Loucy (cell line): ENCODE data around the gene CASQ2.

Experiments used
- EZH2phosphoT487 ChIP-seq: fragments of 200-600 bp; IDR thresholded peaks from 2 replicates; pipeline ENCODE4 v1.6.1; 2018; ENCODE audit warnings: antibody characterized with exemption, mild to moderate bottlenecking, moderate library complexity, borderline replicate concordance
- TF ChIP-seq, protein P1 (sequence below): fragments of 200-600 bp; sonication (generic); conservative IDR thresholded peaks from 2 replicates; pipeline ENCODE4 v1.5.1; 2014; ENCODE audit warnings: mild to moderate bottlenecking, antibody characterized with exemption, low read length

DNA sequence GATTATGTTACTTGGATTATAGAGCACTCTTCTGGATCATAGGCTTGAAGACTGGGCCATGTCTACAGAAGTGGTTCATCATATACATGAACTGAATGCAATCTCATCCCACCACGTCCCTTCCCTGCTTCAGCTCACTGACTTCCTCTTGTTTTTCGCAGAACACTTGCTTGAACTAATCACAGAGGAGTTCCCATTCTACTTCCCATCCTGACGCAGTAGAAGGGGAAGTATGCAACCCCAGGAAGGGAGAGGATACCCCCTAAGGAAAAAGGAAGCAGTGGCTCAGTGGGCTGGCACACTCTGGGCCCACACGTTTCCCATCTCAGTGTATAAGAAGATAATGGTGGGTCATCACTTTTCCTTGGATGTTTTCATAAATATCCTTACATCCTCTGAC is 36.2 kb downstream of the CASQ2 start:
- TF ChIP-seq, protein P1, sequence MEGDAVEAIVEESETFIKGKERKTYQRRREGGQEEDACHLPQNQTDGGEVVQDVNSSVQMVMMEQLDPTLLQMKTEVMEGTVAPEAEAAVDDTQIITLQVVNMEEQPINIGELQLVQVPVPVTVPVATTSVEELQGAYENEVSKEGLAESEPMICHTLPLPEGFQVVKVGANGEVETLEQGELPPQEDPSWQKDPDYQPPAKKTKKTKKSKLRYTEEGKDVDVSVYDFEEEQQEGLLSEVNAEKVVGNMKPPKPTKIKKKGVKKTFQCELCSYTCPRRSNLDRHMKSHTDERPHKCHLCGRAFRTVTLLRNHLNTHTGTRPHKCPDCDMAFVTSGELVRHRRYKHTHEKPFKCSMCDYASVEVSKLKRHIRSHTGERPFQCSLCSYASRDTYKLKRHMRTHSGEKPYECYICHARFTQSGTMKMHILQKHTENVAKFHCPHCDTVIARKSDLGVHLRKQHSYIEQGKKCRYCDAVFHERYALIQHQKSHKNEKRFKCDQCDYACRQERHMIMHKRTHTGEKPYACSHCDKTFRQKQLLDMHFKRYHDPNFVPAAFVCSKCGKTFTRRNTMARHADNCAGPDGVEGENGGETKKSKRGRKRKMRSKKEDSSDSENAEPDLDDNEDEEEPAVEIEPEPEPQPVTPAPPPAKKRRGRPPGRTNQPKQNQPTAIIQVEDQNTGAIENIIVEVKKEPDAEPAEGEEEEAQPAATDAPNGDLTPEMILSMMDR = no peak
- no peak for TF ChIP-seq EZH2phosphoT487
